Parathyroid adenoma (tissue), 2 donors: ENCODE results near the gene WRAP53.

Experiments used
- H2AFZ ChIP-seq: fragments of 300-600 bp; sonication (generic); one replicate; pipeline ENCODE4 v1.7.0; 2017; ENCODE audit warnings: antibody characterized with exemption, mild to moderate bottlenecking
- H3K27ac ChIP-seq: fragments of 300-600 bp; sonication (generic); one replicate; pipeline ENCODE4 v1.7.0; 2017
- H3K27me3 ChIP-seq: fragments of 300-600 bp; sonication (generic); one replicate; pipeline ENCODE4 v1.7.0; 2017; ENCODE audit warnings: low read length; ENCODE audit not compliant: control insufficient read depth, insufficient read depth
- H3K36me3 ChIP-seq: fragments of 300-600 bp; sonication (generic); one replicate; pipeline ENCODE4 v1.7.0; 2017; ENCODE audit warnings: low read length; ENCODE audit not compliant: control insufficient read depth, insufficient read depth
- H3K4me1 ChIP-seq: fragments of 300-600 bp; sonication (generic); one replicate; pipeline ENCODE4 v1.7.0; 2017; ENCODE audit warnings: control low read depth
- H3K4me2 ChIP-seq: fragments of 300-600 bp; sonication (generic); one replicate; pipeline ENCODE4 v1.7.0; 2017; ENCODE audit warnings: low read length
- H3K4me3 ChIP-seq: fragments of 300-600 bp; sonication (generic); one replicate; pipeline ENCODE4 v1.7.0; 2017; ENCODE audit warnings: low read depth, low read length
- H3K79me2 ChIP-seq: fragments of 300-600 bp; sonication (generic); one replicate; pipeline ENCODE4 v1.7.0; 2017; ENCODE audit warnings: control low read depth
- H3K9ac ChIP-seq: fragments of 300-600 bp; sonication (generic); one replicate; pipeline ENCODE4 v1.7.0; 2017; ENCODE audit warnings: mild to moderate bottlenecking
- H3K9me3 ChIP-seq: fragments of 300-600 bp; sonication (generic); one replicate; pipeline ENCODE4 v1.7.0; 2017; ENCODE audit warnings: low read length; ENCODE audit not compliant: control insufficient read depth
- CTCF ChIP-seq: fragments of 300-600 bp; sonication (generic); IDR thresholded peaks from one replicate; pipeline ENCODE4 v1.7.0; 2017; ENCODE audit warnings: antibody characterized with exemption, mild to moderate bottlenecking
- donor health status: primary hyperparathyroidism.

WRAP53 gene

GRCh38 chr17:7704601-7705268, 16.5 kb downstream of the WRAP53 start, which contains the start of gene EFNB3:
TSS of gene EFNB3 (plus strand) at chr17:7705202. CDS start at chr17:7705599, 397 bp downstream.
- H3K4me2 ChIP-seq, result peak within 1 kb of the TSS; percentile 94
- H3K4me1 ChIP-seq, result no peaks in the 10 kb centered on the region
- H3K9me3 ChIP-seq, result no peaks in the 10 kb centered on the region
- no peaks in the 10 kb centered on the region for H3K79me2 ChIP-seq
- H3K27ac ChIP-seq, result no peak within 1 kb of the TSS
- H2AFZ ChIP-seq, result peak within 1 kb of the TSS; percentile 96
- TF ChIP-seq CTCF, result no peak
- no peaks in the 10 kb centered on the region for H3K36me3 ChIP-seq
- H3K4me3 ChIP-seq, result peak within 1 kb of the TSS; percentile 70
- peak within 1 kb of the TSS; percentile 46 for H3K9ac ChIP-seq
- H3K27me3 ChIP-seq, result no peaks in the 10 kb centered on the region

GRCh38 chr17:7705269-7706255, 17.3 kb downstream of the WRAP53 start:
- H3K9ac ChIP-seq, result peak overlapping the region; percentile 46
- H3K36me3 ChIP-seq, result no peaks in the 10 kb centered on the region
- no peaks in the 10 kb centered on the region for H3K79me2 ChIP-seq
- no peaks in the 10 kb centered on the region for H3K4me1 ChIP-seq
- TF ChIP-seq CTCF, result no peak
- H3K9me3 ChIP-seq, result no peaks in the 10 kb centered on the region
- peak overlapping the region; percentile 70 for H3K4me3 ChIP-seq
- H3K27ac ChIP-seq, result no peak overlapping the region
- H2AFZ ChIP-seq, result peak overlapping the region; percentile 96
- peak overlapping the region; percentile 94 for H3K4me2 ChIP-seq
- no peaks in the 10 kb centered on the region for H3K27me3 ChIP-seq

GRCh38 chr17:7706631-7707354, 18.5 kb downstream of the WRAP53 start:
- H3K27me3 ChIP-seq, result no peaks in the 10 kb centered on the region
- no peak overlapping the region for H3K4me3 ChIP-seq
- H3K4me2 ChIP-seq, result no peak overlapping the region
- H3K27ac ChIP-seq, result no peak overlapping the region
- TF ChIP-seq CTCF, result no peak
- no peaks in the 10 kb centered on the region for H3K79me2 ChIP-seq
- no peak overlapping the region for H2AFZ ChIP-seq
- H3K9me3 ChIP-seq, result no peaks in the 10 kb centered on the region
- H3K36me3 ChIP-seq, result no peaks in the 10 kb centered on the region
- no peak overlapping the region for H3K9ac ChIP-seq
- no peaks in the 10 kb centered on the region for H3K4me1 ChIP-seq

- no peak overlapping the region for H3K27ac ChIP-seq
- H3K9me3 ChIP-seq, result no peaks in the 10 kb centered on the region
- H3K4me3 ChIP-seq, result no peak overlapping the region
- H3K4me1 ChIP-seq, result no peaks in the 10 kb centered on the region
- no peak overlapping the region for H2AFZ ChIP-seq
- no peaks in the 10 kb centered on the region for H3K27me3 ChIP-seq
- H3K4me2 ChIP-seq, result no peak overlapping the region
- no peaks in the 10 kb centered on the region for H3K79me2 ChIP-seq
- no peak overlapping the region for H3K9ac ChIP-seq
- no peak for TF ChIP-seq CTCF
- H3K36me3 ChIP-seq, result no peaks in the 10 kb centered on the region
Observed at GRCh38 chr17:7707446-7707845, 19.2 kb downstream of the WRAP53 start.
